B cell (primary cell): ENCODE data around the gene CD93.

Experiments used
- CTCF ChIP-seq: fragments of 200-600 bp; IDR thresholded peaks from one replicate; pipeline ENCODE4 v1.8.0; 2022; ENCODE audit warnings: antibody characterized with exemption, mild to moderate bottlenecking
- EZH2 ChIP-seq: IDR thresholded peaks from 2 replicates; pipeline ENCODE4 v1.6.1; 2012; ENCODE audit warnings: borderline replicate concordance, low read depth, mild to moderate bottlenecking, moderate library complexity, low read length; ENCODE audit not compliant: insufficient read depth, poor library complexity, severe bottlenecking

DNA sequence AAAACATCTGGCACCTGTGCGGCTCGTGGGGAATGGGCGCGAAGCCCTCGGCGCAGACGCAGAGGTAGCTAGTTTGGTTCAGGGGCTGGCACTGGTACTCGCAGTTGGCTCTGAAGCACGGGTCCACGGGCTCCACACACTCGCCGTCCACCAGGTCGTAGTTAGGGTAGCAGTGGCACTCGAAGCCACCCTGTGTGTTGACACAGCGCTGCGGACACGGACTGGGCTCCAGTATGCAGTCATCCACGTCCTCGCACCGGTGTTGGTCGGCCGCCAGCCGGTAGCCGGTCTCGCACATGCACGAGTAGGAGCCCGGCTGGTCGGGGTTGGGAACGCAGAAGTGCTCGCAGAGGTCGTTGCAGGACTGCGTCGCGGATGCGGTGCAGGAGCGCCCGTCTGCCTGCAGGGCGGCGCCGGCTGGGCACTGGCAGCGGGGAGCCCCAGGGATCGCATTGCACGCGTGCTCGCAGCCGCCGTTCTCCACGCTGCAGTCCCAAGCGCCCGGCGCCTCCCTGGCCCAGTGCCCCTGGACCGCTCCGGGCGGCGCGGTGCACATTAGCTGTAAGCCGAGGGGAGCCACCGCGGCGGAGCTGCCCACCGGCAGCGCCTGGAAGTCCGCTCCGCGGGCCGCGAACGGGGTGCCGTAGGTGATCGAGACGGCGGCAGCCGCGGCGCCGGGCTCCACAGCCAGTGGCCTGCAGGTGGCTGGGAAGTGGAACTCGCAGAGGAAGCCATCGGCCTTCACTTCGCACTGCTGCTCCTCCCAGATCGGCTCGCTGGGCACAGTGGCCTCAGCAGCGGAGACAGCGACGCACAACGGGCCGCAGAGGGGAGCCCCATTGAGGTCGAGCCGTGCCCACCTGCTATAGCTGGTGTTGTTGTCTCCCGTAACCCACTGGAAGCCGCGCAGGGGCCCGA lies 37.6 kb downstream of the CD93 start:
- TF ChIP-seq CTCF (no peak), EZH2 (no peak)
